SK-N-SH (cell line): Measurements from ENCODE around the gene RGS18. TPM values are rescaled to one million over a fixed set of nuclear protein-coding genes. Genes with fewer than 3 reads are reported as not detected.

Source experiments
- RXRA ChIP-seq: IDR thresholded peaks from 2 replicates; pipeline ENCODE4 v1.4.0; 2012; ENCODE audit warnings: low read depth, mild to moderate bottlenecking, borderline replicate concordance
- USF2 ChIP-seq: fragments of 150-350 bp; IDR thresholded peaks from 2 replicates; pipeline ENCODE4 v1.6.1; 2017; ENCODE audit warnings: antibody characterized with exemption, low read length, low read depth, borderline replicate concordance
- polyA plus RNA-seq, 3 experiments: library from polyadenylated mRNA; depleted of rRNA; stranded (reverse); fragments of >200 nt; gene quantifications; 2 replicates each; pipeline ENCODE4 v1.2.3, GENCODE V29; 2012

The RGS18 gene
- polyA plus RNA-seq, 1 of the 3 experiments (the other 2 are of a cell fraction) = not detected

- TF ChIP-seq USF2 (no peak), RXRA (no peak)
These were observed 76.9 kb downstream of the RGS18 start (continued) for GRCh38 chr1:192235127-192235526.

Other genes with a start within 250 kb of the RGS18 start
- not detected in 2 replicates for gene RGS21, start 158.5 kb downstream of the RGS18 start, polyA plus RNA-seq (2012; rRNA removed)